ENCODE measurements around the gene RARB.

DNA sequence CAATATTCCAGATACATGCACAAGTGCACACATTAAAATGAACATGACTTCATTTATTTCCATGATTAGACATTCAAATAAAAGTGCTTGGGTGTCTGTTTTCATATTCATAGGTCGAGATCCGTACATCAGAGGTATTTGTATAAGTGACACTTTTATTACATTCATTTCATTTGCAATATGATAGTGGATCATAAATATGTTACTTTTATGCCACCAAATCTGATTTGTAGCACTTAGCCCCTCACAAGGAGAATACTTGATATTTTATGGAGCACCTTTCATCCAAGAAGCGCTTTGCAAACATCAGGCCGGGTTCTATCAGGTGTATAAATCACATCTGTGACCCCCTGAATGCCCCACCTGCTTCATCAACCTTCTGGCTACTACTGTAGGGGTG lies 136.0 kb downstream of the RARB start:
- TF ChIP-seq CTCF (optimal IDR thresholded peaks at IDR 0.05 in 1 of 3, IDR thresholded peaks at IDR 0.05 in 1 of 3, conservative IDR thresholded peaks at IDR 0.05 in 1 of 3; ENCODE audit: extremely low read depth in 1 of 3, insufficient read depth in 2 of 3, low read length in 3 of 3) (no peak), EZH2 (IDR thresholded peaks at IDR 0.05; ENCODE audit: low read length) (no peak)
